ENCODE data around the gene LUZP4. TPM values are rescaled to one million over a fixed set of nuclear protein-coding genes. Genes with fewer than 3 reads are reported as not detected.

LUZP4 gene
- total and polyA plus RNA-seq, 10 of the 15 experiments (the other 5 are each of a cell fraction or from before 2014, with no cell fraction given): not detected

GRCh38 chrX:115337491-115338144 is 48.1 kb downstream of the LUZP4 start:
- in situ Hi-C loops (cut with MboI) (loop anchor here (10.0 kb wide), 1 partner anchor 227 kb away; the partner anchor contains the start of gene PLS3), intact Hi-C loops (cut with micrococcal nuclease; ENCODE audit: unreplicated experiment) (no loop called here)
- H3K79me2 ChIP-seq (ENCODE audit: control insufficient read depth, insufficient read depth, low read length): no peaks in the 10 kb centered on the region
- FAIRE-seq (no peak), DNase-seq (ENCODE audit: low read depth, low spot score) (no peak), ATAC-seq (no peak)
- BruUV-seq (replicated peaks): no TSS peak
- H3K4me1 ChIP-seq (ENCODE audit: control insufficient read depth, insufficient read depth, low read length): no peaks in the 10 kb centered on the region
- RAD21 ChIA-PET (ENCODE audit: unreplicated experiment): interaction anchor here (9.1 kb wide), 1 partner anchor 305 kb away, joined by 79 read pairs; no protein-coding TSS in a partner anchor
- no peaks in the 10 kb centered on the region for H3K9me3 ChIP-seq (replicated peaks; ENCODE audit: control insufficient read depth, insufficient read depth, low read length)
- POLR2A ChIA-PET: no interaction called here
- no peaks in the 10 kb centered on the region for H3K36me3 ChIP-seq (ENCODE audit: control insufficient read depth in 2 of 2, insufficient read depth in 2 of 2, low read length in 1 of 2)
- H3K4me2 ChIP-seq (ENCODE audit: control insufficient read depth, insufficient read depth): no peak overlapping the region
- H4K20me1 ChIP-seq (ENCODE audit: control insufficient read depth, insufficient read depth): no peaks in the 10 kb centered on the region
- SMC1A ChIA-PET (ENCODE audit: uncharacterized antibody, unreplicated experiment): interaction anchor here (1.2 to 4.3 kb wide), 6 partner anchors 12 to 225 kb away, joined by 3 to 18 read pairs (median 5); no protein-coding TSS in a partner anchor
- 35% methylated on average over 5 of the region's 5 CpGs for WGBS (ENCODE audit: insufficient coverage, insufficient replicate concordance, low lambda C conversion rate, missing lambda C conversion rate)
- no peak overlapping the region for H3K9ac ChIP-seq (ENCODE audit: control insufficient read depth, insufficient read depth, low read length)
- CTCF ChIA-PET: interaction anchor here (1.3 to 14.9 kb wide), 6 partner anchors 12 to 353 kb away, joined by 3 to 216 read pairs (median 6); no protein-coding TSS in a partner anchor
- no peak overlapping the region for H2AFZ ChIP-seq (ENCODE audit: control insufficient read depth, low read depth, low read length)
- H3K27me3 ChIP-seq (replicated peaks in 1 of 2; ENCODE audit: control insufficient read depth in 2 of 2, insufficient read depth in 2 of 2, low read length in 1 of 2): no peaks in the 10 kb centered on the region
- H3K27ac ChIP-seq (ENCODE audit: control insufficient read depth, insufficient read depth): no peak overlapping the region
- H3K4me3 ChIP-seq: no peak overlapping the region
- no peak for TF ChIP-seq RUNX3 (IDR thresholded peaks at IDR 0.05; ENCODE audit: low read length)
- TF ChIP-seq PRDM15 (CRISPR knock-in tag; IDR thresholded peaks at IDR 0.05): no peak
- TF ChIP-seq SPI1 (IDR thresholded peaks at IDR 0.05; ENCODE audit: borderline replicate concordance, insufficient read depth, low read depth, low read length): no peak
- no peak for TF ChIP-seq GATAD2B (conservative IDR thresholded peaks at IDR 0.05; ENCODE audit: low read depth)
- TF ChIP-seq SRF (IDR thresholded peaks at IDR 0.05; ENCODE audit: low read depth in 2 of 2, low read length in 2 of 2): no peak
- TF ChIP-seq RBBP5 (conservative IDR thresholded peaks at IDR 0.05): no peak
- TF ChIP-seq, protein P1, sequence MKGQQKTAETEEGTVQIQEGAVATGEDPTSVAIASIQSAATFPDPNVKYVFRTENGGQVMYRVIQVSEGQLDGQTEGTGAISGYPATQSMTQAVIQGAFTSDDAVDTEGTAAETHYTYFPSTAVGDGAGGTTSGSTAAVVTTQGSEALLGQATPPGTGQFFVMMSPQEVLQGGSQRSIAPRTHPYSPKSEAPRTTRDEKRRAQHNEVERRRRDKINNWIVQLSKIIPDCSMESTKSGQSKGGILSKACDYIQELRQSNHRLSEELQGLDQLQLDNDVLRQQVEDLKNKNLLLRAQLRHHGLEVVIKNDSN (IDR thresholded peaks at IDR 0.05; ENCODE audit: borderline replicate concordance, extremely low read length, insufficient read depth, low read depth, low read length): no peak
- no peak for TF ChIP-seq ZZZ3 (IDR thresholded peaks at IDR 0.05; ENCODE audit: control insufficient read depth, insufficient read length, low read depth)
- TF ChIP-seq, protein P2, sequence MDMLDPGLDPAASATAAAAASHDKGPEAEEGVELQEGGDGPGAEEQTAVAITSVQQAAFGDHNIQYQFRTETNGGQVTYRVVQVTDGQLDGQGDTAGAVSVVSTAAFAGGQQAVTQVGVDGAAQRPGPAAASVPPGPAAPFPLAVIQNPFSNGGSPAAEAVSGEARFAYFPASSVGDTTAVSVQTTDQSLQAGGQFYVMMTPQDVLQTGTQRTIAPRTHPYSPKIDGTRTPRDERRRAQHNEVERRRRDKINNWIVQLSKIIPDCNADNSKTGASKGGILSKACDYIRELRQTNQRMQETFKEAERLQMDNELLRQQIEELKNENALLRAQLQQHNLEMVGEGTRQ (IDR thresholded peaks at IDR 0.05; ENCODE audit: borderline replicate concordance, low read depth, low read length): no peak
- no peak for TF ChIP-seq POU2F2 (IDR thresholded peaks at IDR 0.05; ENCODE audit: borderline replicate concordance, low read depth, low read length)
- TF ChIP-seq BACH1 (IDR thresholded peaks at IDR 0.05; ENCODE audit: borderline replicate concordance): no peak
- TF ChIP-seq, protein P3, sequence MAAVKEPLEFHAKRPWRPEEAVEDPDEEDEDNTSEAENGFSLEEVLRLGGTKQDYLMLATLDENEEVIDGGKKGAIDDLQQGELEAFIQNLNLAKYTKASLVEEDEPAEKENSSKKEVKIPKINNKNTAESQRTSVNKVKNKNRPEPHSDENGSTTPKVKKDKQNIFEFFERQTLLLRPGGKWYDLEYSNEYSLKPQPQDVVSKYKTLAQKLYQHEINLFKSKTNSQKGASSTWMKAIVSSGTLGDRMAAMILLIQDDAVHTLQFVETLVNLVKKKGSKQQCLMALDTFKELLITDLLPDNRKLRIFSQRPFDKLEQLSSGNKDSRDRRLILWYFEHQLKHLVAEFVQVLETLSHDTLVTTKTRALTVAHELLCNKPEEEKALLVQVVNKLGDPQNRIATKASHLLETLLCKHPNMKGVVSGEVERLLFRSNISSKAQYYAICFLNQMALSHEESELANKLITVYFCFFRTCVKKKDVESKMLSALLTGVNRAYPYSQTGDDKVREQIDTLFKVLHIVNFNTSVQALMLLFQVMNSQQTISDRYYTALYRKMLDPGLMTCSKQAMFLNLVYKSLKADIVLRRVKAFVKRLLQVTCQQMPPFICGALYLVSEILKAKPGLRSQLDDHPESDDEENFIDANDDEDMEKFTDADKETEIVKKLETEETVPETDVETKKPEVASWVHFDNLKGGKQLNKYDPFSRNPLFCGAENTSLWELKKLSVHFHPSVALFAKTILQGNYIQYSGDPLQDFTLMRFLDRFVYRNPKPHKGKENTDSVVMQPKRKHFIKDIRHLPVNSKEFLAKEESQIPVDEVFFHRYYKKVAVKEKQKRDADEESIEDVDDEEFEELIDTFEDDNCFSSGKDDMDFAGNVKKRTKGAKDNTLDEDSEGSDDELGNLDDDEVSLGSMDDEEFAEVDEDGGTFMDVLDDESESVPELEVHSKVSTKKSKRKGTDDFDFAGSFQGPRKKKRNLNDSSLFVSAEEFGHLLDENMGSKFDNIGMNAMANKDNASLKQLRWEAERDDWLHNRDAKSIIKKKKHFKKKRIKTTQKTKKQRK (IDR thresholded peaks at IDR 0.05; ENCODE audit: low read depth, low read length): no peak
